ENCODE data around the gene EMC8.

The EMC8 gene

GRCh38 chr16:85806539-85806938 lies 7.2 kb upstream of the EMC8 start:
- Histone ChIP-seq H3K27me3 (ENCODE audit: control insufficient read depth, insufficient read depth, low read length) (no peaks in the 10 kb centered on the region), H3K4me1 (peaks cover 1% of the 10 kb centered on the region), H2AFZ (no peak overlapping the region), H3K4me2 (ENCODE audit: low read length) (no peak overlapping the region), H3K4me3 (ENCODE audit: low read depth, low read length) (no peak overlapping the region), H3K9me3 (ENCODE audit: control insufficient read depth, low read length) (no peaks in the 10 kb centered on the region), H3K9ac (no peak overlapping the region), H3K27ac (no peak overlapping the region), H3K36me3 (ENCODE audit: control insufficient read depth, insufficient read depth, low read length) (no peaks in the 10 kb centered on the region), H3K79me2 (no peaks in the 10 kb centered on the region)
- TF ChIP-seq CTCF (IDR thresholded peaks at IDR 0.05): no peak

GRCh38 chr16:85805442-85806045 lies 6.2 kb upstream of the EMC8 start:
- peaks cover 11% of the 10 kb centered on the region for H3K4me1 ChIP-seq
- H3K27me3 ChIP-seq (ENCODE audit: control insufficient read depth, insufficient read depth, low read length): no peaks in the 10 kb centered on the region
- H2AFZ ChIP-seq: no peak overlapping the region
- no peak overlapping the region for H3K9ac ChIP-seq
- peaks cover 4% of the 10 kb centered on the region for H3K79me2 ChIP-seq
- no peak for TF ChIP-seq CTCF (IDR thresholded peaks at IDR 0.05)
- H3K4me2 ChIP-seq (ENCODE audit: low read length): no peak overlapping the region
- H3K4me3 ChIP-seq (ENCODE audit: low read depth, low read length): no peak overlapping the region
- H3K36me3 ChIP-seq (ENCODE audit: control insufficient read depth, insufficient read depth, low read length): no peaks in the 10 kb centered on the region
- no peak overlapping the region for H3K27ac ChIP-seq
- H3K9me3 ChIP-seq (ENCODE audit: control insufficient read depth, low read length): no peaks in the 10 kb centered on the region

- no peaks in the 10 kb centered on the region for H3K36me3 ChIP-seq (ENCODE audit: control insufficient read depth, insufficient read depth, low read length)
- no peak overlapping the region for H3K9ac ChIP-seq
- H3K27ac ChIP-seq: no peak overlapping the region
- H3K4me2 ChIP-seq (ENCODE audit: low read length): no peak overlapping the region
- H3K27me3 ChIP-seq (ENCODE audit: control insufficient read depth, insufficient read depth, low read length): no peaks in the 10 kb centered on the region
- no peaks in the 10 kb centered on the region for H3K9me3 ChIP-seq (ENCODE audit: control insufficient read depth, low read length)
- H3K4me1 ChIP-seq: peaks cover 13% of the 10 kb centered on the region
- TF ChIP-seq CTCF (IDR thresholded peaks at IDR 0.05): no peak
- no peak overlapping the region for H3K4me3 ChIP-seq (ENCODE audit: low read depth, low read length)
- peaks cover 15% of the 10 kb centered on the region for H3K79me2 ChIP-seq
- H2AFZ ChIP-seq: no peak overlapping the region
Observed at GRCh38 chr16:85803570-85803969, 4.2 kb upstream of the EMC8 start.

DNA sequence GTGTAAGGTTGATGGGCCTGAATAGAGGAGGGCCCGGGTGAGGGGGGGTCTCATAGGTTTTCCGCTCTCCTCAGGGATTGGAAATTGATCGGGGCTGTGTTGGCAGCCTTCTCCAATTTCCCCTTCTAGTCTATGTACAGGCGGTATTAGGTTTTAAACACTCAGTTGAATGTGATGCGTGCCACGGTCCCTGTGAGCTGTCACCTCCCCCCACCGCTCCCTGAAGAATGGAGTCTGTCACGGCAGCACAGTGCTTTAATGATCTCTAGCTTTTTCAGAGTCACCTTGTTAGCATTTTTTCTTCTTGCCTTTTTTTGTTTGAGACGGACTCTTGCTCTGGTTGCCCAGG lies 951 bp upstream of the EMC8 start:
- no peaks in the 10 kb centered on the region for H3K36me3 ChIP-seq (ENCODE audit: control insufficient read depth, insufficient read depth, low read length)
- H3K79me2 ChIP-seq: peaks cover 43% of the 10 kb centered on the region
- peak overlapping the region; percentile 85 for H3K4me2 ChIP-seq (ENCODE audit: low read length)
- H3K9ac ChIP-seq: peak overlapping the region; percentile 82
- no peak for TF ChIP-seq CTCF (IDR thresholded peaks at IDR 0.05)
- peak overlapping the region; percentile 80 for H3K27ac ChIP-seq
- H3K27me3 ChIP-seq (ENCODE audit: control insufficient read depth, insufficient read depth, low read length): no peaks in the 10 kb centered on the region
- H2AFZ ChIP-seq: peak overlapping the region; percentile 76
- peaks cover 17% of the 10 kb centered on the region for H3K4me1 ChIP-seq
- H3K9me3 ChIP-seq (ENCODE audit: control insufficient read depth, low read length): no peaks in the 10 kb centered on the region
- peak overlapping the region; percentile 67 for H3K4me3 ChIP-seq (ENCODE audit: low read depth, low read length)

GRCh38 chr16:85798901-85799496 lies 345 bp downstream of the EMC8 start:
- peaks cover 48% of the 10 kb centered on the region for H3K79me2 ChIP-seq
- no peak overlapping the region for H3K27ac ChIP-seq
- no peaks in the 10 kb centered on the region for H3K27me3 ChIP-seq (ENCODE audit: control insufficient read depth, insufficient read depth, low read length)
- H3K4me1 ChIP-seq: peaks cover 17% of the 10 kb centered on the region
- no peak overlapping the region for H3K9ac ChIP-seq
- no peaks in the 10 kb centered on the region for H3K36me3 ChIP-seq (ENCODE audit: control insufficient read depth, insufficient read depth, low read length)
- no peaks in the 10 kb centered on the region for H3K9me3 ChIP-seq (ENCODE audit: control insufficient read depth, low read length)
- TF ChIP-seq CTCF (IDR thresholded peaks at IDR 0.05): peak; percentile 9
- peak overlapping the region; percentile 87 for H3K4me2 ChIP-seq (ENCODE audit: low read length)
- peak overlapping the region; percentile 67 for H3K4me3 ChIP-seq (ENCODE audit: low read depth, low read length)
- peak overlapping the region; percentile 76 for H2AFZ ChIP-seq
